GM04503 (cell line): ENCODE measurements around the gene POLR2H.
A peak's percentile ranks its signal among the peaks of the same experiment; 100 is the strongest.

Source experiments
- DNase-seq: peaks from one replicate; pipeline ENCODE4 v3.0.0-alpha.2; 2012; ENCODE audit warnings: low read depth

POLR2H gene

GRCh38 chr3:184352149-184352785 is 9.2 kb upstream of the POLR2H start:
- DNase-seq = no peak

DNA sequence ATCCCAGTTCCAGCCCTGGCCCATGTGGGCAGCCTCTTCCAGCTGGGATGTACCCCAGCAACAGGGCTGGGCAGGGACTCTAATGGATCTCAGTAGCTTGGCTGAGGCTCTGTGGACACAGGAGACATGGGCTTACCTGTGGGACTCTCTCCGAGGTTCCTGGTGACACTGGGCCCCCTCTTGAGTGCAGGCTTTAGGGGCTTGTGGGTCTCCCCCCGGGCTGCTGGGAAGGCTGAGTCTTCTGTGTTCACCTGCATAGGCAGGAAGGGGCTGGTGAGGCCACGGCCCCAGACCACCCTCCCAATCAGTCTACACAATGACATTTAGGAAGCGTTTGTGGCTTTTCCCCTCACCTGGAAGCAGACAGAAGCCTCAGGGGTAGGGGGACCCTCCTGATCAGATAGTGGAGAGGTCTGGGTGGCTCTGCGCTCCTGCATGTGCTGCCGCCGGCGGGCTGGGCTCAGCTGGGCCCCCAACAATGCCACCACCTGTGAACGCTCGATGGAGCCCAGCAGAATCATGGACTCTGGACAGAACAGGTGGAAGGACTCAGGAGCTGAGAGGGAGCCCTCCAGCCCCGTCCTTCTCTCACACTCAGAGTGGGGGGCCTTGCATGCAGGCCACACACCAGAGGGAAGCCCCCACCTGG is 8.5 kb upstream of the POLR2H start:
- no peak for DNase-seq

- DNase-seq = no peak
Measured at GRCh38 chr3:184353546-184353941, 8.0 kb upstream of the POLR2H start.

GRCh38 chr3:184354121-184354728 is 7.3 kb upstream of the POLR2H start:
- no peak for DNase-seq

DNA sequence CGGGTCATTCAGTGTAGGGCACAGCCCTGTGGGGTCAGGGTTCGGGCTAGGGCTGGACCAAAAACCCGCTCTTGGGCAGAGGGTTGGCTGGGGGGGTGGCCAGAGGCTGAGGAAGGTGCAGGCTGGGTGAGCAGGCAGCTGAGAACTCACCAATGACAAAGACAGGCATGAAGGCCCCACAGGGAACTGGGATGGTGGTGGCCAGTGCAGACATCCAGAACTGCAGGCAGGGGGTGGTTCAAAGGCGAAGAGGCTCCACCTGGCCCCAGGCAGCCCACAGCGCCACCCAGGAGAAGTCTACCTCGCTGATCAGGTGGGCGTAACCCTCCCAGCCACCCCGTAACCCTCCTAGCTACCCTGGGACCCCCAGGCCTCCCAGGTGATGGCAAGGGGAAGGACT is 6.8 kb upstream of the POLR2H start:
- no peak for DNase-seq

DNA sequence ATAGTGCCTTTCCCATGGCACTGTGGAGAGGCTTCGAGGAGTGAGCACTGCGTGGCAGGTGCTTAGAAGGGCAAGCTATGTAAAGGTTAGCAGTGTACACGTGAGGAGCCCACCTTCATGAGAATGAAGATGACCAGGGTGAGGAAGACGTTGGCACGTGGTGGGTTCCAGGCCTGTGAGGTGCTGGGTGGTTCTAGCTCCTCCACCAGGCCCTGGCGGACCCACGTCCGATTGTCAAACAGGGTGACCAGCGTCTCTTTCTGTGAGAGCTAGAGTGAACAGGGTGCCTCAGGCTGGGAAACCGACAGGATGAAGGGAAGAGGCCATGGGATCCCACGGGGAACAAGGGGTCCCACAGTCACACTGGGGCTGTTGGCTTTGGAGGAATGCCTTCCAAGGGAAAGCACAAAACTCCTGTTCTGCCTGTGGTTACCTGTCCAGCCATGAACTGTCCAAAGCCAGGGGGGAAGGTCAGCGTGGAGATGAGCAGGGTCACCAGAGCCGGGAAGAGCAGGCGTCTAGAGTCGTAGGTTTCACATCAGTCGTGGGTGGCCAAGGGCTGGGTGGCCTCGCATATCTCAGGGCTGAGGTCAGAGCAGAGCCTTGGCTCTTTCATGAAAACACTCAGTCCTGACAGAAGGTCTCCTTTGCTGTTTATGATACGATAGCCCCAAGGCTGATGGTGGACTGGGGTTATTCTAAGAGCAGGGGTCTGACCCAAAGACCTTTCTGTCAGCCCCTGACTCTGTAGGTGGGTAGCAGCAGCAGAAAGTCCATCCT is 6.1 kb upstream of the POLR2H start:
- DNase-seq = no peak

GRCh38 chr3:184357248-184358123 is 4.0 kb upstream of the POLR2H start:
- DNase-seq = no peak

GRCh38 chr3:184358124-184358767 is 3.3 kb upstream of the POLR2H start:
- DNase-seq = no peak

DNA sequence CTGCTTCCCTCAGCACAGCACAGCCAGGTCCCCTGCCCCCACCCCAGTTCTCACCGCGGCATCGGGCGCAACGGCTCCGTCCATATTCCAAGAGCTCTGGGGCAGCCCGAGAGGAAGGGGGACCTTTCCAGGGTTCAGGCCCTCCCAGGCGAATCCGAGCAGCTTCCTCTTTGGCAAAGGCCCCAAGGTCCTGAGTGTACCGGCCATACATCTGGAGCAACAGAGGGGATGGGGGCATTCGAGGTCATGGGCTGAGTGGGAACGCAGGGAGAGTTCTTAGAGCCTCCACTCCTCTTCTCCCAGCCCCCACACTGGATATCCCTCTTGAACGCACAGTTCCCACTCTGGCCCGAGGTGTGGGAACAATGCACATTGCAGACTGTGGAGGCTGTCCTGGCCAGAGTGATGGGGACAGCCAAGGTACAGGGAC is 2.6 kb upstream of the POLR2H start:
- DNase-seq = no peak

GRCh38 chr3:184359610-184360009 is 1.9 kb upstream of the POLR2H start:
- DNase-seq = no peak

DNA sequence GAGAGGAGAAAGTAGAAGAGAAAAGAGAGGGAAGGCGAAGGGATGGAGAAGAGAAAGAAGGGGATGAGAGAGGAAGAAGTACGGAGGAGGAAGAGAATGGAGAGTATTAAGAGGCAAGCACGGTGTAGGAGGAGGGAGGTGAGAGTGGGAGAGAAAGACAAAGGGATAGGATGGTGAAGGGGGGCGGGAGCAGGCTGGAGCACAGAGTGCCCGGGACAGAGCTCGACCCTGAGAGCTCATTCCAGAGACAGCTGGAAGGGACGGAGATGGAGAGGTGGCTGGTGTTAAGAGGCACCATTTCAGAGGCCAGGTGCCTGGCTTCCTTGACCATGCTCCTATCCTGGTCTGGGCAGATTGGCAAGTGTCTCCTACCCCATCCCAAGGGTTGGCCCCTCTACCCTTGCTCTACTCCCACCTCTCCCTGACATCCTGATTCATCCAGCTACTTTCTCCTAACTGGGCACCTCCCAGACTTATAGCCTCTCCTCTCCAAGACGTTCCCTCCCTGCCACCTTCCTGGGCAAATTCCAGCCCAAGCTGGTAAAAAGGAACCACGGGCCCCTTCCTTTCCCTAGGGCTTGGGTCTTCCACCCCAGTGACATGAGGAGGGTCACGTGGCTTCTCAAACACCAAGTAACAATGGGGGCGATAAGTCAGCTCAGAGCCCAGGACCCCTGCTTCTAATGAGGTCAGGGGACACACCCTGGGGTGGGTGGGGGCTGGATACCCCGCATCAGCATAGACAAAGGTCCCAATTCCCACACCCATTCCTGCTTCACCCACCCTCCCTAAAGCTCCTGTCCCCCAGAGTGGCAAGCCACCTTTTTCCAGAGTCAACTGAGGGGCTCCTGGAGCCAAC is 1.2 kb upstream of the POLR2H start:
- no peak for DNase-seq

GRCh38 chr3:184360929-184361531 is 480 bp upstream of the POLR2H start:
- no peak for DNase-seq

DNA sequence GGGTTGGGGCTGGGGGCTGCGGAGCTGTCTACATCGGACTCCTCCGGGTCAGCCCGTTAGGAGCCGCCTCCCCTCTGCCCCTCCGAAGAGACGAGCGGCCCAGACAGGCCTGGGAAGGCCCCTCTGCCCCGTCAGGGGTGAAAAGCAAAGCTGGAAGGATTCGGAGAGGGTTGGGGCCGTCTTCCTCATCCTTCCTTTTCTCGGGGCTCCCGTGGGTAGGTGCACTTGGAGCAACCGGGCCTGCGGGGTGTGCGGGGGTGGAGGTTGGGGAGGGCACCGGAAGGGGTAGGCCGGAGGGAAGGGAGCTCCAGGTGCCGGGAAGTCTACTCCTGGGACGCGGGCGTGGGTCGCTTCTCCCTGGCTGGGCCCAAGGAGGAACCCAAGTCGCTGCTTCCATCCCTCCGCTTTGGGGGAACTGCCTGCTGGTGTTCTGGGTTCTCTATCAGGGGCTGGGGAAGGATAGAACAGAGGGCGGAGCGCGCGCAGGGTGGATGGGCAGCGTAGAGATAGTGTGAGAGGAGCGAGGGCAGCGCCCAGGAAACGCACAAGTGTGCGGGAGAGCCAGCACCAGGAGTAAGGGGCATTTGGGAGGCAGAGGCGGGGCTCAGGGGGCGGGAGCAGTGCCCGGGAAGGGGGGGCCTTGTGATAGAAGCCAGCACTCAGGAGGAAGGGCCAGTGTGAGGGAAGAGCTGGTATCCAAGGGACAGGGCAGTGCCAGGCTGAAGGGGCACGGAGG is 590 bp downstream of the POLR2H start:
- no peak for DNase-seq

GRCh38 chr3:184362668-184363546 is 1.4 kb downstream of the POLR2H start:
- peak; percentile 77 for DNase-seq

- no peak for DNase-seq
Measured at GRCh38 chr3:184366619-184367289, 5.2 kb downstream of the POLR2H start.

DNA sequence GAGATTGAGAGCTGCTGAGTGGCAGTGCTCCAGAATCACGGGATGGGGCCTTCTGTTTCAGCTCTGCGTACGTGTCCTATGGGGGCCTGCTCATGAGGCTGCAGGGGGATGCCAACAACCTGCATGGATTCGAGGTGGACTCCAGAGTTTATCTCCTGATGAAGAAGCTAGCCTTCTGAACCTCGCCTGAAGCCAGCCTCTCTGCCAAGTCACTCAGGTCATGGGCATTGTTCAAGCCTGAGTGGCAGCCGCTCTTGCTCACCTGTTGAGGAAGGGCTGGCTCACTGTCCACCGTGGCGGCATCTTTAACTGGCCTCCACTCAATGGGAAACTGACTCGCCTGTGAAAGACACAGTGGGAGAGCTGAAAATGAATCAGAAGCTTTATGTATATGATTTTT is 6.6 kb downstream of the POLR2H start:
- no peak for DNase-seq

DNA sequence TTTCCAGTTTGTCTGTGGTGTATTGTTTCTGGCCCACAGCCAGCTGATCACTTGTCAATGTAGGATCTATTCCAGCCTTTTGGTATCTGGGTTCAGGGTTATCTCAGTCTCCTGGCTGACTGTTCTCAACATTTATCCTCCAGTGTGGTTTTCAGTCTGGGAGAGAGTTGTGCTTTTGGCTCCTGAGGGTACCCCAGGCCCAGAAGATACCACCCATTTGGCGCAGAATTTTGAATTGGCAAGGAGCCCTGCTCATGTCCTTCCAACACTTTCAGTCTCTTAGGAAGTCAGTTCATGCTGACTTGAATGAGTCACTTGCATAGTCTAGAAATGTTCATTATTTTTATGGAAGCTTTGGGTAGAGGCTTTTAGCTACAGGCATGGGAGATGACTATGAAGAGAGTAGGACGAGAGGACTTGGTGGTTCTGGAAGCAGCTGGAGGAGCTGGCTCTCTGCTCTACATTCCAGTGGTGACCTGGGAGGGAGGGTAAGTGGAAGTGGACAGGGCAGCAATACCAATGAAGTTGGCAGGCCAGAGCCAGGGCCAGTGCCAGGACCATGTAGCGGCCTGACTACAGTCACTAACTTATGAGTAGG is 7.2 kb downstream of the POLR2H start:
- DNase-seq = peak; percentile 65
